Tibial artery (tissue), 4 donors: ENCODE data around the gene IDH3G.

ENCODE experiments used
- DNase-seq, 2 donors: peaks; one replicate each; pipeline ENCODE4 v3.0.0-alpha.2; 2019
- H3K27ac ChIP-seq, 2 donors: fragments of 200-600 bp; sonication (generic) in 1 of 2; 1 replicate in 1 of 2; 2 replicates in 1 of 2; pipeline ENCODE4 v1.5.1; 2018 to 2019; ENCODE audit warnings: mild to moderate bottlenecking in 1 of 2
- H3K27me3 ChIP-seq, 2 donors: fragments of 200-600 bp; sonication (generic) in 1 of 2; one replicate each; pipeline versions ENCODE4 v1.5.1 to v1.6.0; 2016 to 2019
- H3K36me3 ChIP-seq, 3 donors: fragments of 200-600 bp; sonication (generic) in 2 of 3; one replicate each; pipeline ENCODE4 v1.5.1; 2016 to 2019; ENCODE audit warnings: mild to moderate bottlenecking in 2 of 3
- H3K4me1 ChIP-seq, 4 donors: fragments of 200-600 bp; sonication (generic) in 2 of 4; 1 replicate in 3 of 4; 2 replicates in 1 of 4; pipeline ENCODE4 v1.5.1; 2016 to 2019
- H3K4me3 ChIP-seq, 2 donors: fragments of 200-600 bp; sonication (generic) in 1 of 2; 1 replicate in 1 of 2; 2 replicates in 1 of 2; pipeline ENCODE4 v1.5.1; 2018 to 2019; ENCODE audit warnings: mild to moderate bottlenecking in 2 of 2
- H3K9me3 ChIP-seq, 3 donors: fragments of 200-600 bp; sonication (generic) in 1 of 3; one replicate each; pipeline ENCODE4 v1.5.1; 2016 to 2019
- CTCF ChIP-seq, 2 experiments: fragments of 200-600 bp in 1 of 2; fragments of 450-650 bp in 1 of 2; IDR thresholded peaks; one replicate each; pipeline ENCODE4 v1.5.1; 2017 to 2019; ENCODE audit warnings: antibody characterized with exemption in 2 of 2, mild to moderate bottlenecking in 1 of 2, moderate library complexity in 1 of 2
- intact Hi-C: fragments of 100-400 bp; cut with DNase I; formaldehyde crosslinking; loops from one replicate; pipeline ENCODE4 v1.15.0; 2023; ENCODE audit warnings: low total_unique reads

Gene IDH3G

GRCh38 chrX:153804621-153805020 lies 10.4 kb upstream of the IDH3G start:
- Histone ChIP-seq H3K27ac (no peak overlapping the region), H3K27me3 (no peaks in the 10 kb centered on the region), H3K4me3 (no peak overlapping the region), H3K9me3 (no peaks in the 10 kb centered on the region), H3K36me3 (peaks cover 0 to 8% (median 0%) of the 10 kb centered on the region in 3 donors), H3K4me1 (peaks cover 0 to 12% (median 3%) of the 10 kb centered on the region in 4 donors)
- DNase-seq = no peak
- TF ChIP-seq CTCF (IDR thresholded peaks at IDR 0.05) = no peak
- intact Hi-C loops = no loop called here

GRCh38 chrX:153804100-153804595 lies 10.0 kb upstream of the IDH3G start:
- no peak for DNase-seq
- no peak overlapping the region for H3K27ac ChIP-seq
- H3K4me1 ChIP-seq = peaks cover 0 to 17% (median 4%) of the 10 kb centered on the region in 4 donors
- H3K4me3 ChIP-seq = no peak overlapping the region
- intact Hi-C loops = no loop called here
- no peaks in the 10 kb centered on the region for H3K27me3 ChIP-seq
- H3K9me3 ChIP-seq = no peaks in the 10 kb centered on the region
- TF ChIP-seq CTCF (IDR thresholded peaks at IDR 0.05) = no peak
- H3K36me3 ChIP-seq = peaks cover 0 to 9% (median 0%) of the 10 kb centered on the region in 3 donors

GRCh38 chrX:153803211-153804099 lies 9.3 kb upstream of the IDH3G start:
- Histone ChIP-seq H3K9me3 (no peaks in the 10 kb centered on the region), H3K27me3 (no peaks in the 10 kb centered on the region), H3K4me3 (no peak overlapping the region), H3K36me3 (peaks cover 0 to 16% (median 5%) of the 10 kb centered on the region in 3 donors), H3K4me1 (peaks cover 0 to 19% (median 4%) of the 10 kb centered on the region in 4 donors), H3K27ac (no peak overlapping the region)
- DNase-seq = no peak
- TF ChIP-seq CTCF (IDR thresholded peaks at IDR 0.05) = no peak
- intact Hi-C loops = no loop called here

- DNase-seq = no peak
- intact Hi-C loops = no loop called here
- Histone ChIP-seq H3K9me3 (peaks cover 0 to 3% (median 0%) of the 10 kb centered on the region in 3 donors), H3K27ac (no peak overlapping the region), H3K36me3 (peaks cover 4 to 25% (median 14%) of the 10 kb centered on the region in 3 donors), H3K4me3 (no peak overlapping the region), H3K4me1 (peaks cover 0 to 19% (median 4%) of the 10 kb centered on the region in 4 donors), H3K27me3 (no peaks in the 10 kb centered on the region)
- no peak for TF ChIP-seq CTCF (IDR thresholded peaks at IDR 0.05)
Measured at GRCh38 chrX:153802513-153803045, 8.4 kb upstream of the IDH3G start.

GRCh38 chrX:153801669-153802068 lies 7.5 kb upstream of the IDH3G start:
- H3K9me3 ChIP-seq = peaks cover 0 to 9% (median 3%) of the 10 kb centered on the region in 3 donors
- no peak overlapping the region for H3K4me3 ChIP-seq
- no peak for DNase-seq
- H3K4me1 ChIP-seq = peaks cover 0 to 22% (median 5%) of the 10 kb centered on the region in 4 donors
- intact Hi-C loops = no loop called here
- H3K27me3 ChIP-seq = no peaks in the 10 kb centered on the region
- H3K36me3 ChIP-seq = peaks cover 4 to 34% (median 21%) of the 10 kb centered on the region in 3 donors
- no peak for TF ChIP-seq CTCF (IDR thresholded peaks at IDR 0.05)
- no peak overlapping the region for H3K27ac ChIP-seq
